GM21381 (cell line): ENCODE results near the gene ISG20L2.

Experiments used
- ATAC-seq: cut with Tn5 transposase; IDR thresholded peaks from one replicate; pipeline ENCODE4 v1.9.1; 2021; ENCODE audit warnings: mild to moderate bottlenecking, moderate library complexity; ENCODE audit not compliant: unreplicated experiment

ISG20L2 gene

GRCh38 chr1:156741481-156741983, 13.0 kb upstream of the ISG20L2 start:
- no peak for ATAC-seq

- ATAC-seq: peak; percentile 86
Measured at GRCh38 chr1:156740741-156741480, 12.3 kb upstream of the ISG20L2 start, which contains the start of gene MRPL24. Gene MRPL24, minus strand, starts transcription at chr1:156741088. Its CDS starts 2,384 bp downstream, at chr1:156738704.

GRCh38 chr1:156740237-156740740, 11.7 kb upstream of the ISG20L2 start:
- peak; percentile 4 for ATAC-seq

GRCh38 chr1:156738916-156739315, 10.3 kb upstream of the ISG20L2 start:
- ATAC-seq: no peak

GRCh38 chr1:156738407-156738806, 9.8 kb upstream of the ISG20L2 start:
- ATAC-seq: no peak

- ATAC-seq: no peak
Measured at GRCh38 chr1:156733989-156734584, 5.5 kb upstream of the ISG20L2 start.

- peak; percentile 43 for ATAC-seq
Measured at GRCh38 chr1:156727926-156728598, 504 bp downstream of the ISG20L2 start, which contains the start of gene METTL25B. Gene METTL25B, plus strand, starts transcription at chr1:156728469. Its CDS starts 636 bp downstream, at chr1:156729105.

- ATAC-seq: no peak
Measured at GRCh38 chr1:156727492-156727891, 1.1 kb downstream of the ISG20L2 start.

GRCh38 chr1:156726549-156727226, 1.9 kb downstream of the ISG20L2 start:
- no peak for ATAC-seq

GRCh38 chr1:156725683-156726280, 2.8 kb downstream of the ISG20L2 start:
- ATAC-seq: no peak

- no peak for ATAC-seq
Measured at GRCh38 chr1:156721535-156721934, 7.0 kb downstream of the ISG20L2 start.

- ATAC-seq: no peak
Measured at GRCh38 chr1:156721131-156721530, 7.4 kb downstream of the ISG20L2 start.

GRCh38 chr1:156717351-156717750, 11.2 kb downstream of the ISG20L2 start:
- no peak for ATAC-seq

GRCh38 chr1:156714830-156715229, 13.7 kb downstream of the ISG20L2 start:
- ATAC-seq: no peak

GRCh38 chr1:156712626-156713025, 15.9 kb downstream of the ISG20L2 start:
- no peak for ATAC-seq

- ATAC-seq: no peak
Measured at GRCh38 chr1:156711011-156711817, 17.4 kb downstream of the ISG20L2 start.

GRCh38 chr1:156709757-156710489, 18.6 kb downstream of the ISG20L2 start:
- no peak for ATAC-seq

- ATAC-seq: no peak
Measured at GRCh38 chr1:156709031-156709430, 19.5 kb downstream of the ISG20L2 start.

- no peak for ATAC-seq
Measured at GRCh38 chr1:156708218-156708661, 20.3 kb downstream of the ISG20L2 start.
